ENCODE measurements around the gene REXO1.
A peak's percentile ranks its signal among the peaks of the same experiment; 100 is the strongest.
"Not testable (repeated sequence)": the region's sequence is repeated elsewhere in the genome, so short reads cannot be mapped to it uniquely, and the experiment has no call there.

REXO1 gene

GRCh38 chr19:1848399-1849131 is at the start of gene REXO1:
REXO1 (minus strand) TSS chr19:1848483; CDS start chr19:1848358, 125 bp downstream.
- no peak for FAIRE-seq
- peak; percentile 77 for DNase-seq (ENCODE audit: insufficient read length, low spot score)

GRCh38 chr19:1896508-1896907 is 48.2 kb upstream of the REXO1 start:
- FAIRE-seq (no peak), DNase-seq (ENCODE audit: insufficient read length, low spot score) (no peak)

GRCh38 chr19:1893791-1894190 is 45.5 kb upstream of the REXO1 start:
- FAIRE-seq = no peak

GRCh38 chr19:1889907-1890306 is 41.6 kb upstream of the REXO1 start:
- FAIRE-seq (no peak), DNase-seq (ENCODE audit: insufficient read length, low spot score) (no peak)

More at GRCh38 chr19:1893791-1894190, 45.5 kb upstream of the REXO1 start:
- no peak for DNase-seq (ENCODE audit: insufficient read length, low spot score)

GRCh38 chr19:1888385-1888784 is 40.1 kb upstream of the REXO1 start:
- FAIRE-seq (no peak), DNase-seq (ENCODE audit: insufficient read length, low spot score) (no peak)

GRCh38 chr19:1886360-1886759 is 38.1 kb upstream of the REXO1 start:
- not testable (repeated sequence) for FAIRE-seq; DNase-seq (ENCODE audit: insufficient read length, low spot score)

GRCh38 chr19:1885398-1886119 is 37.3 kb upstream of the REXO1 start, which contains the start of gene ABHD17A:
ABHD17A (minus strand) TSS chr19:1885496; CDS start chr19:1881566, 3,930 bp downstream.
- DNase-seq (ENCODE audit: insufficient read length, low spot score) (peak; percentile 84), FAIRE-seq (peak; percentile 90)

GRCh38 chr19:1884719-1885334 is 36.5 kb upstream of the REXO1 start:
- FAIRE-seq (no peak), DNase-seq (ENCODE audit: insufficient read length, low spot score) (no peak)

GRCh38 chr19:1884291-1884718 is 36.0 kb upstream of the REXO1 start:
- DNase-seq (ENCODE audit: insufficient read length, low spot score) (no peak), FAIRE-seq (no peak)

GRCh38 chr19:1883784-1884183 is 35.5 kb upstream of the REXO1 start:
- DNase-seq (ENCODE audit: insufficient read length, low spot score) (no peak), FAIRE-seq (no peak)

- FAIRE-seq (no peak), DNase-seq (ENCODE audit: insufficient read length, low spot score) (no peak)
Measured at GRCh38 chr19:1882786-1883692, 34.8 kb upstream of the REXO1 start.

GRCh38 chr19:1882089-1882785 is 34.0 kb upstream of the REXO1 start:
- DNase-seq (ENCODE audit: insufficient read length, low spot score) = no peak
- FAIRE-seq = no peak

- DNase-seq (ENCODE audit: insufficient read length, low spot score); FAIRE-seq: not testable (repeated sequence)
Measured at GRCh38 chr19:1881393-1882088, 33.3 kb upstream of the REXO1 start.

GRCh38 chr19:1880611-1881392 is 32.5 kb upstream of the REXO1 start:
- DNase-seq (ENCODE audit: insufficient read length, low spot score) (no peak), FAIRE-seq (no peak)

GRCh38 chr19:1879982-1880381 is 31.7 kb upstream of the REXO1 start:
- DNase-seq (ENCODE audit: insufficient read length, low spot score); FAIRE-seq: not testable (repeated sequence)

- FAIRE-seq; DNase-seq (ENCODE audit: insufficient read length, low spot score): not testable (repeated sequence)
Measured at GRCh38 chr19:1878583-1878982, 30.3 kb upstream of the REXO1 start.

- FAIRE-seq = not testable (repeated sequence)
Measured at GRCh38 chr19:1877280-1877660, 29.0 kb upstream of the REXO1 start.

More at GRCh38 chr19:1877280-1877660, 29.0 kb upstream of the REXO1 start:
- not testable (repeated sequence) for DNase-seq (ENCODE audit: insufficient read length, low spot score)
